ENCODE data around the gene ABI1.

The ABI1 gene

DNA sequence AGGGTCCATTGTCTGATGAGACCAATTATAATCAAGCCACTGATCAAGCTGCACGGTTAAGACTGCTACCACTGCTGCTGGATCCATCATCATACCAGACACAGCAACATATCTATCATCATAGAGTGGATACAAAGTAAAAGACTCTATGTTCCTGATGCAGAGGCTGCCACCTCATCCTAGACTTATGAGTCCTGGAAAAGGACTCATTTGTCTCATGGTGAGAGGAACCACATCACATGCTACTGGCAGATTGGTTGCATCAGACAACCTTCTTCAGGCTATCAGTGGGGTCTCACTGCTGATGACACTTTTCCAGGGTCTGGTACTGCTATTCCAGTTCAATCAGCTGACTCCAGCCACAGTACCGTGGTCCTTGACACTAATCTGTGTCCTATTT, 79.0 kb downstream of the ABI1 start:
- TF ChIP-seq ZNF621 (tag by site-specific recombination; IDR thresholded peaks at IDR 0.05) (no peak), ZNF354C (tag by site-specific recombination; IDR thresholded peaks at IDR 0.05; ENCODE audit: borderline replicate concordance, low read depth) (no peak), ZNF830 (tag by site-specific recombination; IDR thresholded peaks at IDR 0.05; ENCODE audit: low read depth) (no peak), ZNF2 (tag by site-specific recombination; IDR thresholded peaks at IDR 0.05) (no peak), ZNF677 (tag by site-specific recombination; IDR thresholded peaks at IDR 0.05) (no peak), ZNF529 (tag by site-specific recombination; IDR thresholded peaks at IDR 0.05; ENCODE audit: insufficient replicate concordance) (no peak), ZNF132 (tag by site-specific recombination; IDR thresholded peaks at IDR 0.05; ENCODE audit: borderline replicate concordance) (no peak), ZNF664 (tag by site-specific recombination; IDR thresholded peaks at IDR 0.05) (no peak)
- TF ChIP-seq, protein P1, sequence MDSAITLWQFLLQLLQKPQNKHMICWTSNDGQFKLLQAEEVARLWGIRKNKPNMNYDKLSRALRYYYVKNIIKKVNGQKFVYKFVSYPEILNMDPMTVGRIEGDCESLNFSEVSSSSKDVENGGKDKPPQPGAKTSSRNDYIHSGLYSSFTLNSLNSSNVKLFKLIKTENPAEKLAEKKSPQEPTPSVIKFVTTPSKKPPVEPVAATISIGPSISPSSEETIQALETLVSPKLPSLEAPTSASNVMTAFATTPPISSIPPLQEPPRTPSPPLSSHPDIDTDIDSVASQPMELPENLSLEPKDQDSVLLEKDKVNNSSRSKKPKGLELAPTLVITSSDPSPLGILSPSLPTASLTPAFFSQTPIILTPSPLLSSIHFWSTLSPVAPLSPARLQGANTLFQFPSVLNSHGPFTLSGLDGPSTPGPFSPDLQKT (IDR thresholded peaks at IDR 0.05; ENCODE audit: borderline replicate concordance, low read depth, low read length) = no peak
- TF ChIP-seq, protein P2, sequence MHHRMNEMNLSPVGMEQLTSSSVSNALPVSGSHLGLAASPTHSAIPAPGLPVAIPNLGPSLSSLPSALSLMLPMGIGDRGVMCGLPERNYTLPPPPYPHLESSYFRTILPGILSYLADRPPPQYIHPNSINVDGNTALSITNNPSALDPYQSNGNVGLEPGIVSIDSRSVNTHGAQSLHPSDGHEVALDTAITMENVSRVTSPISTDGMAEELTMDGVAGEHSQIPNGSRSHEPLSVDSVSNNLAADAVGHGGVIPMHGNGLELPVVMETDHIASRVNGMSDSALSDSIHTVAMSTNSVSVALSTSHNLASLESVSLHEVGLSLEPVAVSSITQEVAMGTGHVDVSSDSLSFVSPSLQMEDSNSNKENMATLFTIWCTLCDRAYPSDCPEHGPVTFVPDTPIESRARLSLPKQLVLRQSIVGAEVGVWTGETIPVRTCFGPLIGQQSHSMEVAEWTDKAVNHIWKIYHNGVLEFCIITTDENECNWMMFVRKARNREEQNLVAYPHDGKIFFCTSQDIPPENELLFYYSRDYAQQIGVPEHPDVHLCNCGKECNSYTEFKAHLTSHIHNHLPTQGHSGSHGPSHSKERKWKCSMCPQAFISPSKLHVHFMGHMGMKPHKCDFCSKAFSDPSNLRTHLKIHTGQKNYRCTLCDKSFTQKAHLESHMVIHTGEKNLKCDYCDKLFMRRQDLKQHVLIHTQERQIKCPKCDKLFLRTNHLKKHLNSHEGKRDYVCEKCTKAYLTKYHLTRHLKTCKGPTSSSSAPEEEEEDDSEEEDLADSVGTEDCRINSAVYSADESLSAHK (tag by site-specific recombination; IDR thresholded peaks at IDR 0.05) = no peak
- TF ChIP-seq, protein P3, sequence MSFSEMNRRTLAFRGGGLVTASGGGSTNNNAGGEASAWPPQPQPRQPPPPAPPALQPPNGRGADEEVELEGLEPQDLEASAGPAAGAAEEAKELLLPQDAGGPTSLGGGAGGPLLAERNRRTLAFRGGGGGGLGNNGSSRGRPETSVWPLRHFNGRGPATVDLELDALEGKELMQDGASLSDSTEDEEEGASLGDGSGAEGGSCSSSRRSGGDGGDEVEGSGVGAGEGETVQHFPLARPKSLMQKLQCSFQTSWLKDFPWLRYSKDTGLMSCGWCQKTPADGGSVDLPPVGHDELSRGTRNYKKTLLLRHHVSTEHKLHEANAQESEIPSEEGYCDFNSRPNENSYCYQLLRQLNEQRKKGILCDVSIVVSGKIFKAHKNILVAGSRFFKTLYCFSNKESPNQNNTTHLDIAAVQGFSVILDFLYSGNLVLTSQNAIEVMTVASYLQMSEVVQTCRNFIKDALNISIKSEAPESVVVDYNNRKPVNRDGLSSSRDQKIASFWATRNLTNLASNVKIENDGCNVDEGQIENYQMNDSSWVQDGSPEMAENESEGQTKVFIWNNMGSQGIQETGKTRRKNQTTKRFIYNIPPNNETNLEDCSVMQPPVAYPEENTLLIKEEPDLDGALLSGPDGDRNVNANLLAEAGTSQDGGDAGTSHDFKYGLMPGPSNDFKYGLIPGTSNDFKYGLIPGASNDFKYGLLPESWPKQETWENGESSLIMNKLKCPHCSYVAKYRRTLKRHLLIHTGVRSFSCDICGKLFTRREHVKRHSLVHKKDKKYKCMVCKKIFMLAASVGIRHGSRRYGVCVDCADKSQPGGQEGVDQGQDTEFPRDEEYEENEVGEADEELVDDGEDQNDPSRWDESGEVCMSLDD (tag by site-specific recombination; IDR thresholded peaks at IDR 0.05) = no peak
- no peaks in the 10 kb centered on the region for H3K9me3 ChIP-seq (ENCODE audit: control insufficient read depth, insufficient read depth, low read depth, low read length)
- H3K4me1 ChIP-seq (ENCODE audit: control insufficient read depth, insufficient read depth, low read length) = no peaks in the 10 kb centered on the region
- ChIA-PET POLR2A (no interaction called here), CTCF (interaction anchor here (2.2 kb wide), 1 partner anchor 56 kb away, joined by 8 read pairs; no protein-coding TSS in a partner anchor)
- no peak overlapping the region for H3K4me3 ChIP-seq (ENCODE audit: low read depth, low read length)
- no peak overlapping the region for H3K27ac ChIP-seq (ENCODE audit: extremely low read depth, low read depth, low read length)
- H3K36me3 ChIP-seq (ENCODE audit: control insufficient read depth in 2 of 2, insufficient read depth in 1 of 2, low read length in 2 of 2) = no peaks in the 10 kb centered on the region; a peak in 1 of 3 replicates

DNA sequence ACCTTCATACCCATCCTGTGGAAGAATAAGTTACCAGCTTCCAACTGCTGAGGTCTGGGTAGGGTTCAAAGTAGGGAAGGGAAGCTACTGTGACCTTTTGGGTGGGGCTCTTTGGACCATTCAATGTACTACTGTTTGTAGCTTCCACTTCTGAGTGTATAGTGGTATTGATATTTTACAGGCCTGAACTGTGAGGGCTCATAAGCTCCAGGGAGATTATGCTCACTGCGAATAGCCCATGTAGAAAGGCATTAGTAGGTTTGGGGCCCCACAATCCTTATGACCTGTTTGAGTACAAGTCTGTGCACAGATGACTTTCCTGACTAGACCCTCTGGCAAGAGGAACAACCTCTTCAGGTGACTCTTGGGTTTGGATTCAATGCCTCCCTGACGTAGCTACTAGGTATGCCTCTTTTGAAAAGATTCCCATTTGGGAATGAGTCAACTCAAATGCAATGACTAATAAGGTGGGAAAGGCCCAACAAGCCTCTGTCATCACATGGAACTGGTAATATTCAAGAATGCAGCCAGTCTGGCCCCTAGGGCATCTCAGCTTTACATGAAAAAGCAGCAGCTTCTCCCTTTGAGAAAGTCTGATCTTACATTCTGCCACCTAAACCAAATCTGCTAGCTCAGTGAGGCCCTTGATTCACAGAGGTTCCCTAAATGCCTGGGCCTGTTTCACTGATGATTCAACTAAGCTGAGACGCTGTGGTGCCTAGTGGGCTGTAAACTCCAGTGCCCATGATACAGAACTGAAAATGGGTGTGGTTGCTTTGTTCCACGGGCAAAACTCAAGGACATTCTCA, 79.8 kb downstream of the ABI1 start:
- H3K4me1 ChIP-seq (ENCODE audit: control insufficient read depth, insufficient read depth, low read length) = no peaks in the 10 kb centered on the region
- H3K27ac ChIP-seq (ENCODE audit: extremely low read depth, low read depth, low read length) = no peak overlapping the region
- peak; percentile 36; the same call in 1 of the 2 replicates for TF ChIP-seq ZNF394 (tag by site-specific recombination; IDR thresholded peaks at IDR 0.05; ENCODE audit: borderline replicate concordance)
- TF ChIP-seq, protein P4, sequence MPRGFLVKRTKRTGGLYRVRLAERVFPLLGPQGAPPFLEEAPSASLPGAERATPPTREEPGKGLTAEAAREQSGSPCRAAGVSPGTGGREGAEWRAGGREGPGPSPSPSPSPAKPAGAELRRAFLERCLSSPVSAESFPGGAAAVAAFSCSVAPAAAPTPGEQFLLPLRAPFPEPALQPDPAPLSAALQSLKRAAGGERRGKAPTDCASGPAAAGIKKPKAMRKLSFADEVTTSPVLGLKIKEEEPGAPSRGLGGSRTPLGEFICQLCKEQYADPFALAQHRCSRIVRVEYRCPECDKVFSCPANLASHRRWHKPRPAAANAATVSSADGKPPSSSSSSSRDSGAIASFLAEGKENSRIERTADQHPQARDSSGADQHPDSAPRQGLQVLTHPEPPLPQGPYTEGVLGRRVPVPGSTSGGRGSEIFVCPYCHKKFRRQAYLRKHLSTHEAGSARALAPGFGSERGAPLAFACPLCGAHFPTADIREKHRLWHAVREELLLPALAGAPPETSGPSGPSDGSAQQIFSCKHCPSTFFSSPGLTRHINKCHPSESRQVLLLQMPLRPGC (tag by site-specific recombination; IDR thresholded peaks at IDR 0.05) = no peak
- no peaks in the 10 kb centered on the region for H3K9me3 ChIP-seq (ENCODE audit: control insufficient read depth, insufficient read depth, low read depth, low read length)
- CTCF ChIA-PET = interaction anchor here (0.7 to 2.2 kb wide), 2 partner anchors 48 to 55 kb away, joined by 3 to 8 read pairs; no protein-coding TSS in a partner anchor
- H3K36me3 ChIP-seq (ENCODE audit: control insufficient read depth in 2 of 2, insufficient read depth in 1 of 2, low read length in 2 of 2) = no peaks in the 10 kb centered on the region; a peak in 1 of 3 replicates
- POLR2A ChIA-PET = no interaction called here
- no peak overlapping the region for H3K4me3 ChIP-seq (ENCODE audit: low read depth, low read length)

All from HEK293 (cell line).